GM06990 (cell line): ENCODE results near the gene ANKRD18A.
"Not testable (repeated sequence)": the region's sequence is repeated elsewhere in the genome, so short reads cannot be mapped to it uniquely, and the experiment has no call there.

ENCODE experiments used
- DNase-seq: peaks from one replicate; pipeline ENCODE4 v3.0.0-alpha.2; 2011; ENCODE audit not compliant: insufficient read length; ENCODE audit errors: extremely low read depth
- H3K27me3 ChIP-seq: replicated peaks from 2 replicates; pipeline ENCODE4 v1.6.0; 2011; ENCODE audit warnings: low read length; ENCODE audit not compliant: control insufficient read depth, insufficient read depth
- H3K36me3 ChIP-seq: 2 replicates; pipeline ENCODE4 v1.5.1; 2011; ENCODE audit warnings: low read length; ENCODE audit not compliant: control insufficient read depth, insufficient read depth
- H3K4me3 ChIP-seq: replicated peaks from 2 replicates; pipeline ENCODE4 v1.5.1; 2011; ENCODE audit warnings: low read depth, mild to moderate bottlenecking, control low read depth, low read length
- TF ChIP-seq, protein P1 (sequence below): IDR thresholded peaks from 2 replicates; pipeline ENCODE4 v1.5.1; 2011; ENCODE audit warnings: low read length, control low read depth, mild to moderate bottlenecking, inconsistent platforms; ENCODE audit not compliant: insufficient read depth, poor library complexity, severe bottlenecking

Gene ANKRD18A

DNA sequence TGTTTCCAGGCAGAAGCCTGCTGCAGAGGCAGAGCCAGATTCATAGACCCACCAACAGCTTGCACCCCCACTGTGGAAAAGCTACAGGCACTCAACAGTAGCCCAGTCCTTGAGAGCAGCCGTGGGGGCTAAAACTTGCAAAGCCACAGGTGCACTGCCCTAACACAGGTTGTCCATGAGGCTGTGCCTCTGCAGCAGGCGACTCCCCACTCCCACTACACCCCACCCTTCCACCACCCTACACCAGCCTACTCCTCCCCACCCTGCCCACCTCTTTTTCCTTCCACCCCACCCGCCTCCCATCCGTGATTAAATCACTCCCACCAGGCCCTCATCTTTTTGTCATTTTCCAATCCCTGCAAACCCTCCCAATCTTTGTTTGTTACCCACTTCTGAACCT, 55.2 kb downstream of the ANKRD18A start:
- not testable (repeated sequence) for DNase-seq, H3K36me3 ChIP-seq, H3K4me3 ChIP-seq, H3K27me3 ChIP-seq

DNA sequence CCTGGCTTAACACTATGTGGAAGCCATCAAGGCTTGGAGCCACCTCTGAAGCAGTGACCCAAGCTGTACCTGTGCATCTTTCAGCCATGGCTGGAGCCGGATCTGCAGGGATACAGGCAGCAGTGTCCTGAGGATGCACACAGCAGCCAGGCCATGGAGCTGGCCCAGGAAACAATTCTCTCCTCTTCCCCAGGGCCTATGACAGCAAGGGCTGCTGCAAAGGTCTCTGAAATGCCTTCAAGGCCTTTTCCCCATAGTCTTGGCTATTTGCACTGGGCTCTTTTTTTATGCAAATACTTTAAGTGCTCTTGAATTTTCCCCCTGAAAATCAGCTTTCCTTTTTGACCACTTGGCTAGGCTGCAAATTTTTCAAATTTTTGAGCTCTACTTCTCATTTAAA, 56.5 kb downstream of the ANKRD18A start:
- DNase-seq, H3K4me3 ChIP-seq, H3K36me3 ChIP-seq, H3K27me3 ChIP-seq: not testable (repeated sequence)

DNA sequence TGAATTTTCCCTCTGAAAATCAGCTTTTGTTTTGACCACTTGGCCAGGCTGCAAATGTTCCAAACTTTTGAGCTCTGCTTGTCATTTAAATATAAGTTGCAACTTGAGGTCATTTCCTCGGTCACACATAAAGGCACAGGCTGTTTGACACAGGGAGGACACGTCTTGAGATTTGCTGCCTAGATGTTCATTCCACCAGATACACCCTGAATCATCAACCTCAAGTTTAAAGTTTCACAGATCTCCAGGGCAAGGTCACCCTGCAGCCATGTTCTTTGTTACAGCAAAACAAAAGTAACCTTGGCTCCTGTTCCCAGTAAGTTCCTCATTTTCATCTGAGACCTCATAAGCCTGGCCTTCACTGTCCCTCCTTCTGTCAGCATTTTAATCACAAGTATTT, 59.3 kb downstream of the ANKRD18A start:
- H3K27me3 ChIP-seq, H3K36me3 ChIP-seq, DNase-seq, H3K4me3 ChIP-seq: not testable (repeated sequence)

DNA sequence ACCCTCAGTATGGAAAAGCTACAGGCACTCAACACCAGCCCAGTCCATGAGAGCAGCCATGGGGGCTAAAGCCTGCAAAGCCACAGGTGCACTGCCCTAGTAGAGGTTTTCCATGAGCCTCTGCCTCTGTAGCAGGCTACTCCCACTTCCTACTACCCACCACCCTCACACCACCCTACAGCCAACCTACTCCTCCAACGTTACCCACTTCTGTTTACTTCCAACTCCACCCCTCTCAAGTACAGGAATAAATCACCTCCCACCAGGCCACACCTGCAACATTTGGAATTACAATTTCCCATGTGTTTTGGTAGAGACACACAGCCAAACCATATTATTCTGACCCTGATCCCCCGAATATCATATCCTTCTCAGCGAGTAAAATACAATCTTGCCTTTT, 61.2 kb downstream of the ANKRD18A start:
- H3K36me3 ChIP-seq, DNase-seq, H3K4me3 ChIP-seq, H3K27me3 ChIP-seq: not testable (repeated sequence)

DNA sequence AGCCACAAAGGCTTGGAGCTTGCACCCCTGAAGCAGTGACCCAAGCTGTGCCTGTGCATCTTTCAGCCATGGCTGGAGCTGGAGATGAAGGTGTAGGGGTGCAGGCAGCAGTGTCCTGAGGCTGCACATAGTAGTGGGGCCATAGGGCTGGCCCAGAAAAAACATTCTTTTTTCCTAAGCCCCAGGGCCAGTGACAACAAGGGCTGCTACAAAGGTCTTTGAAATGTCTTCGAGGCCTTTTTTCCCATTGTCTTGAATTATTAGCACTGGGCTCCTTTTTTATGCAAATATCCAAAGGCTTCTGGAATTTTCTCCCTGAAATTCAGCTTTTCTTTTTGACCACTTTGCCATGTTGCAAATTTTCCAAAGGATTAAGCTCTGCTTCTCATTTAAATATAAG, 62.6 kb downstream of the ANKRD18A start:
- DNase-seq, H3K4me3 ChIP-seq, H3K27me3 ChIP-seq, H3K36me3 ChIP-seq: not testable (repeated sequence)

DNA sequence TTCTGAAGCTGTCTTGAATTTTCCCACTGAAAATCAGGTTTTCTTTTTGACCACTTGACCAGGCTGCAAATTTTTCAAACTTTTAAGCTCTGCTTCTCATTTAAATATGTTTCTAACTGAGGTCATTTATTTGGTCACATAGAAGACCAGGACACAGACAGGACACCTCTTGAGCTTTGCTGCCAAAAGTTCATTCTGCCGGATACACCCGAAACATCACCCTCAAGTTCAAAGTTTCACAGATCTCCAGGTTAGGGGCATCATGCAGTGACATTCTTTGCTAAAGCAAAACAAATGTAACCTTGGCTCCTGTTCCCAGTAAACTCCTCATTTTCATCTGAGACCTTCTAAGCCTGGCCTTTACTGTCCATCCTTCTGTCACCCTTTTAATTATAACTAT, 65.4 kb downstream of the ANKRD18A start:
- H3K27me3 ChIP-seq, H3K36me3 ChIP-seq, H3K4me3 ChIP-seq, DNase-seq: not testable (repeated sequence)

DNA sequence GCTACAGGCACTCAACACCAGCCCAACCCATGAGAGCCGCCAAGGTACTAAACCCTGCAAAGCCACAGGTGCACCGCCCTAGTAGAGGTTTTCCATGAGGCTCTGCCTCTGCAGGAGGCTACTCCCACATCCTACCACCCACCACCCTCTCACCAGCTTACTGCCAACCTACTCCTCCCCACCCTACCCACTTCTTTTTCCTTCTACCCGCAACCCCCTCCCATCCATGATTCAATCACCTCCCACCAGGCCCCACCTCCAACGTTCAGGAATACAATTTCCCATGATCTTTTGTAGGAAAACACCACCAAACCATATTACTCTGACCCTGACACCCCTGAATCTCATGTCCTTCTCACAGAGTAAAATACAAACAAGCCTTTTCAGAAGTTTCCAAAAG, 67.4 kb downstream of the ANKRD18A start:
- not testable (repeated sequence) for H3K36me3 ChIP-seq, H3K27me3 ChIP-seq, H3K4me3 ChIP-seq, DNase-seq

DNA sequence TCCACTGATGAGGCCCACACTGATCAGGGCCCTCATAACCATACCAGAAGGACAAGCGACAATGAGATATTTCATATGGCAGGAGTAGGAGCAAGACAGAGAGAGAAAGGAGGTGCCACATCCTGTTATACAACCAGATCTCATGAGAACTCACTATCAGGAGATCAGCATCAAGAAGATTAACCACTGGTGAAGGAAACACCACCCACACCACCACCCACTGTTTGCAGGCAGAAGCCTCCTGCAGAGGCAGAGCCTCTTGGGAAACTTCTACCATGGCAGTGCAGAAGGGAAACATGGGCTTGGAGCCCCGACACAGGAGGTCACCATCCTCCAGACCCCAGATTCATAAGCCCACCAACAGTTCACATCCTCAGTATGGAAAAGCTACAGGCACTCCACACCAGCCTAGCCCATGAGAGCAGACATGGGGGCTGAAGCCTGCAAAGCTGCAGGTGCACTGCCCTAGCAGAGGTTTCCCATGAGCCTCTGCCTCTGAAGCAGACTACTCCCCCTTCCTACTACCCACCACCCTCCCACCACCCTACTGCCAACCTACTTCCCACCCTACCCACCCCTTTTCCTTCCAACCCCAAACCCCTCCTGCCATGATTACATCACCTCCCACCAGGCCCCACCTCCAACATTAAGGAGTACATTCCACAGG, 73.8 kb downstream of the ANKRD18A start:
- not testable (repeated sequence) for H3K36me3 ChIP-seq, H3K27me3 ChIP-seq, H3K4me3 ChIP-seq, DNase-seq

DNA sequence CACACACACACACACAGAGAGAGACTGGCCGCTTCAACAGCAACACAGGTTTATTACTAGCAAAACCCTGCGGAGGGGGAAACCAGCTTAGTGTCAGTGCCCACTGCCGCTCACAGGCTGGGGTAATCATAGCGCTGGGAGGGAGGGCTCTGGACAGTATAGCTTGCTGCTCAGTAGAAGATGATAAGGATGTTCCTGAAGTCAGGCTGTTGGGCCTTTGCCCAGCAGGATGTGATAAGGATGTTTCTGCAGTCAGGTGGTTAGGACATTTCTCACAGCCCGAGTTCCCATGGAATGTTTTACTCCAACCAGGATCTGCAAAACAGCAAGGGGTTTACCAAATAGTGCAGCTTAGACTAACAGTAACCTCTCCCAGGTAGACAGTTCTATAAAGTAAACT, 79.9 kb downstream of the ANKRD18A start:
- DNase-seq, H3K36me3 ChIP-seq, H3K27me3 ChIP-seq, H3K4me3 ChIP-seq: not testable (repeated sequence)

DNA sequence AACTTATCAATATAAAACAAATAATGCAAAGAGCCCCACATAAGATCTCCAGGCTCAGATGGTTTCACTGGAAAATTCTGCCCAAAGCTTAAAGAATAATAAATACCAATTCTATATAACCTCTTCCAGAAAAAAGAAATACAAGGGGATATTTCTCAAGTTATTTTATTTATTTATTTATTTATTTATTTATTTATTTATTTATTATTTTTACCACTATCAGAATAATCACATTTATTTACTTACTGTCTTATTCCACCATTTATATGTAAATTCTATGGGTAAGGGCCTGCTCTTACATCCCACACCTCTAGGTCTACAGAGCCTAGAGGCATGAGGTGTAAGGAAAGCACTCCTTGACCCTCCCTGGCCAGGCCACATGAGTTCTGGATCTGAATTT, 91.1 kb downstream of the ANKRD18A start:
- H3K4me3 ChIP-seq: no peak overlapping the region
- DNase-seq: no peak
- TF ChIP-seq, protein P1, sequence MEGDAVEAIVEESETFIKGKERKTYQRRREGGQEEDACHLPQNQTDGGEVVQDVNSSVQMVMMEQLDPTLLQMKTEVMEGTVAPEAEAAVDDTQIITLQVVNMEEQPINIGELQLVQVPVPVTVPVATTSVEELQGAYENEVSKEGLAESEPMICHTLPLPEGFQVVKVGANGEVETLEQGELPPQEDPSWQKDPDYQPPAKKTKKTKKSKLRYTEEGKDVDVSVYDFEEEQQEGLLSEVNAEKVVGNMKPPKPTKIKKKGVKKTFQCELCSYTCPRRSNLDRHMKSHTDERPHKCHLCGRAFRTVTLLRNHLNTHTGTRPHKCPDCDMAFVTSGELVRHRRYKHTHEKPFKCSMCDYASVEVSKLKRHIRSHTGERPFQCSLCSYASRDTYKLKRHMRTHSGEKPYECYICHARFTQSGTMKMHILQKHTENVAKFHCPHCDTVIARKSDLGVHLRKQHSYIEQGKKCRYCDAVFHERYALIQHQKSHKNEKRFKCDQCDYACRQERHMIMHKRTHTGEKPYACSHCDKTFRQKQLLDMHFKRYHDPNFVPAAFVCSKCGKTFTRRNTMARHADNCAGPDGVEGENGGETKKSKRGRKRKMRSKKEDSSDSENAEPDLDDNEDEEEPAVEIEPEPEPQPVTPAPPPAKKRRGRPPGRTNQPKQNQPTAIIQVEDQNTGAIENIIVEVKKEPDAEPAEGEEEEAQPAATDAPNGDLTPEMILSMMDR: no peak
- no peaks in the 10 kb centered on the region for H3K36me3 ChIP-seq
- H3K27me3 ChIP-seq: no peaks in the 10 kb centered on the region
